HG02885 (cell line): ENCODE measurements around the gene LRRC27.
A peak's percentile ranks its signal among the peaks of the same experiment; 100 is the strongest.
"Not testable (repeated sequence)": the region's sequence is repeated elsewhere in the genome, so short reads cannot be mapped to it uniquely, and the experiment has no call there.

Source experiments
- ATAC-seq: cut with Tn5 transposase; IDR thresholded peaks from one replicate; pipeline ENCODE4 v1.9.1; 2021; ENCODE audit warnings: mild to moderate bottlenecking; ENCODE audit not compliant: unreplicated experiment, poor library complexity

LRRC27 gene

DNA sequence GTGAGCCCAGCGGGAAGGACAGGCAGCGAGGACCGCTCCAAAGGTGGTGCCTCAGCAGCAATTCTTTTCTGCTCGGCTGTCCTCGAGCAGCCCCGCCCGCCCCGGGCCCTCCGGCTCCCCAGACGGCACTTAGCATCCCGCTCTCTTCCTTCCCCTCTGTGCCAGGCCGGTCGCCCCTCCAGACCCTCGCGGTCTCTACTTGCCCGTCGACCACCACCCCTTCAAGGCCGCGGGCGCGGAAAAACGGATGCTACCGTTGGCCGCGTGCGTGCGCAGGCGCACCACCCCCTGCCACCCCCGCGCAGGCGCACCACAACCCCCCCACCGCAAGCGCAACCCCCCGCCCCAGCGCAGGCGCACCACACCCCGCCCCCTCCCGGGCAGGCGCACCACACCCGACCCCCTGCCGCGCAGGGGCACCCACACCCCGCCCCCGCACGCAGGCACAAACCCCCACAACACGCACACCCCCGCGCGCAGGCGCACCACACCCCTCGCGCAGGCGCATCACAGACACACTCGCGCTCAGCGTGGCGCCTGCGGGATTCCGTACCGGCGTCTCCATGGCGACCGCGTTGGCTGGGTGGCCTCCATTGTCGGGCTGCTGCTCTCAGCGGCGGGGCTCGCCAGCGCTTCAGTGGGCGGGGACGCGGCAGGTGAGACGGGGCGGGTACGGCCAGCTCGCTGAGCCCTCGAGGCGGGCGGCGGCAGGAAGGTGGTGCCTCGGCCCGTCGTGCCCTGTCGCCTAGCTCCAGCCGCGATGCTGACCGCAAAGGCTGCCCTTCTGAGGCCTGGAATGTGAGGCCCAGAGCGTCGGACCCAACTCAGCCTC lies at the start of gene LRRC27:
LRRC27 (plus strand) TSS at position 593 of the 832 bp plus-strand sequence. CDS start 1,332 bp downstream, outside the sequence.
- peak; percentile 78 for ATAC-seq

DNA sequence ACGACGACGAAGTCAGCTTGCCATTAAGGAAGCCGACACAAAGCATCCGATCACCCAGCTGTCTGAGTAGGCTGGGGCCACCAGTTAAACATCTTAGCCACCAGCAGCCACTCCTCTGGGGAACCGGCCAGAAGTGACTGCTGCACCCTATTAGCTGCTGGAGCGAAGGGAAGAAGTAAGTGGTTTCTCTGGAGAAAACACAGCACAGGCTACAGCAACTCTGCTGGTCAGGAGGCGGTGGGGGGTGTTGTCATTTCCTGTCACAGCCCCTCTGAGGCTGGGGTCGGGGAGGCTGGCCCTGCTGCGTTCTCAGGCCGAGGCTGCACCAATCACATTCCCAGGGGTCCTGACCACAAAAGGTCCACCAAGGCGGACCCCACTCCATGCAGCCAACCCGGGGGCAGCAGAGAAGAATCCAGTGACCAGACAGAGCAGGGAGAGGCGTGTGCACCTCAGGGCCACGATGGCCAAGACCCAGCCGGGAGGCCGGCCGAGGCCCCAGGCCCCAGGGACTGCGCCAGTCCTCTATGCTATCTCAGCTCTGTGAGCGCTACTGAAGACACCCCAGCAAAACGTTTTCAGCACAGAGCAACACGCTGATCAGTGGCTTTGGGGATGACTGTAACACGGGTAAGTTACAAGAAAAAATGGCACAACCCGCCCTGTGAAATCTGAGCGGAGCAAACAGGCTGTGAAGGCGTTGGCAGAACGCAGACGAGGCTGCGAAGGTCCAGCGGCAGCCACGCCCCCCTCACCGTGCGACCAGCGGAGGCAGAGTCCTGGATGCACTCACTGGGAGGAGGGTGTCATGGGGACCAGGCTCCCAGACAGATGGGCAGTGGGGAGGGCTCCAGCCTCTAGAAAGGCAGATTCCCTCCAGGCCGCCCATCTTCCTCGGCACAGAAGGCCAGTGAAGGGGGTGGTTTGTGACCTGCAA lies 49.1 kb upstream of the LRRC27 start:
- no peak for ATAC-seq

DNA sequence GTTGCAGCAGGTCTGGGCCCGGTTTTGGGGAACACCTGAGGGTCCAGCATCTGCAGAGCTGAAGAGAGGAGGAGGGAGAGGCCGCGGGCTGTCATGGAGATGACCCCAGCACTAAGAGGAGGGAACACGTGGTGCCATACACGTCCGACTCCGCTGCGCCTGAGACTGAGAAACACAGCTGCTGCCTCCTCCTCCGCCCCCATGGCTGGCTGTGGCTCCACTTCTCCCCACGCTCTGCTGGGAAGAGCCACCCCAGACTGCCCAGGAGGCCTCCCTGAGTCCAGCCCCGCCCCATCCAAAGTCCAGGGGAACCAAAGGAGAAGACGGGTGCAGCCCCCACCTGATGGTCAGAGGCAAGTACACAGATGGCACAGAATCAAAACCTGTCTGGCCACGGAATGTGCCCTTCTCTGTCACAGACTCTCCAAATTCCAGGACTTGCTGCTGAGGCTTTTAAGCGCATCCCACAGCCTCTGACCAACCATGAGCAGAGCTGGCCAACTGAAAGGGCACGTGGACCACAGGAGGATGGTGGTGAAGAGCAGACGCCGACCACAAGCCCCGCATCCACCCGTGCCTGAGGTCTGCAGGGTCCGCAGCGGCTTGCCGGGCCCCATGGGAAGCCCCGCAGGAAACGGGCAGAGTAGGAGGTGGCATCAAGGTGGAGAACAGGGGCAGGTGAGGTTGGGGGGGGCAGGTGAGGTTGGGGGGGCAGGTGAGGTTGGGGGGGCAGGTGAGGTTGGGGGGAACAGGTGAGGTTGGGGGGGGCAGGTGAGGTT lies 48.2 kb upstream of the LRRC27 start:
- no peak for ATAC-seq

DNA sequence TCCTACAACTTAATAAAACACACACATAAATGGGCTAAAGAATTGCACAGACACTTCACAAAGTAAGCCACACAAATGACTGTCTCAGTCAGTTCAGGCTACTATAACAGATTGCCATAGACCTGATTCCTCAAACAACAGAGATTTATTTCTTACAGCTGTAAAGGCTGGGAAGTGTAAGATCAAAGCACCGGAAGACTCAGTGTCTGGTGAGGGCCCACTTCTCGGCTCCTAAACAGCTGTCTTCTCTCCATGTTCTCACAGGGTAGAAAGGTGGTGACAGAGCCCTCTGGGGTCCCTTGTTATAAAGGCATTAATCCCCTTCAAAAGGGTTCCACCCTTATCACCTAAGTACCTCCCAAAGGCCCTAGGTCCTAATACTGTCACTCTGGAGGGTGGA lies 42.6 kb upstream of the LRRC27 start:
- no peak for ATAC-seq

DNA sequence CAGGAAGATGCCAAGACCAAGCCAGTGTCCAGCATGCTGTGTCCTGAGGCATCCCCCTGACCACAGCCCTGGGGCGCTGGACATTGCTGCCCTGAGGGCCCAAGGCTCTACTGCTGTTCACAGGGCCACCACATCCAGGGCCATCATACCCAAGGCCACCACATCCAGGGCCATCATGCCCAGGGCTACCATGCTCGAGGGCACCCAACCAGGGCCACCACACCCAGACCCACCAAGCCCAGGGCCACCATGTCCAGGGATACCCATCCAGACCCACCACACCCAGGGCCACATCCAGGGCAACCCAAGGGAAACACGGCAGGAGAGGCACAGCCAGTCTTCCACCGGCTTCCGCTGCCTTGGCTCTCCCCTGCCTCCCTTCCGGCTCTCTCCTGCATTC lies 41.4 kb upstream of the LRRC27 start:
- ATAC-seq, result no peak

DNA sequence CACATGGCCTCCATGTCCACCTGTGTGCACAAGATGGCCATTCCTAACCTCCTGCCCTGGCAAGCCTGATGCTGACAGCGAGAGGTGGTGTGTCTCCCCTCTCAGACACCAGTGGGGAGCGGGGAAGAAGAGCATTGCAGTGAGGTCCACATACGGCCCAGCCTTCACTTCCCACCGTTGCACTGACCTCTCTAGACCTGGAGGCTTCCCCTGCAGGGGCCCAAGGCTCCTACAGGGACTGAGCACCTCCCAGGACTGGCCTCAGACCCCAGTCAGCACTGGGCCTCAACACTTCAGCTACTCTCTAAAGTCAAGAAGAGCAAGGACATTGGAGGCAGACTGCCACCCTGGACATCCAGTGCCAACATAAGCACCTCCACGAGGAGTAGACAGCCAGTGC lies 40.2 kb upstream of the LRRC27 start:
- ATAC-seq, result no peak

DNA sequence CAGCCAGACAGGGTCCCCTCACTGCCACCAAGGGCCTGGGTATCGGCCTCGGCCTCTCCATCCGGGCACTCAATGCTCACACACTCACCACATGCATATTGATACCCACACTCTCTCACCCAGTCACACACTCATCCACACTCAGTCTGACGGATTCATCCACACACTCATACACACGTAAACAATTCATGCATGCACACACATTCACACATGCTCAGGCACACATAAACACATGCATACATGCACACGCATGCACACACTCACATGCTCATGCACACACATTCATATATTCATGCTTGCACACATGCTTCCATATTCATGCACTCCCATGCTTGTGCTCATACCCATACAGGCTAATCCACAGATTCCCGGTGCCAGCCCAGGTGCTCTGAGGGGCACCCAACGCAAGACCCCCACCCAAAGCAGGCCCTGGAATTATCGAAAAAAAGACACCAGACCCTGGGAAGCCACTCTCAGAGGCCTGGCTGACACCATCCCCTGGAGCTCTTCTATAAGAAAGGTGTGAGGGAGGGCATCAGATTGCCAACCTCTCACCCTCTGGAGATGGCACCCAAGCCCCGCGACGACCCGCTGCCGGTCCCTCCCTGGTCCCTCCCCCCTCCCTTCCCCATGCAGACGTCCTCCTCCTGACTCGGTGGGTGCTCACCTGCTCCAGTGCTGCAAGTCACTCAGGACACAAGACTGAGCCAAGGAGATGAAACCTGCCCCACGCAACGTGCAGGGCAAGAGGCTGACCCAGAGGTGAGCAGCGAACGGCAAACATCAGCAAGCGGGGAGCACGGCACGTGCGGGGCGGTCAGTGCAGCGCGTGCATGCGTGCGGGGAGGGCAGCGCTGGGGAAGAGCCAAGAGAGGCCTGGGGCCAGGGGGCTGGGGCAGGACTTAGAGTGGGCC lies 39.4 kb upstream of the LRRC27 start:
- ATAC-seq, result no peak

DNA sequence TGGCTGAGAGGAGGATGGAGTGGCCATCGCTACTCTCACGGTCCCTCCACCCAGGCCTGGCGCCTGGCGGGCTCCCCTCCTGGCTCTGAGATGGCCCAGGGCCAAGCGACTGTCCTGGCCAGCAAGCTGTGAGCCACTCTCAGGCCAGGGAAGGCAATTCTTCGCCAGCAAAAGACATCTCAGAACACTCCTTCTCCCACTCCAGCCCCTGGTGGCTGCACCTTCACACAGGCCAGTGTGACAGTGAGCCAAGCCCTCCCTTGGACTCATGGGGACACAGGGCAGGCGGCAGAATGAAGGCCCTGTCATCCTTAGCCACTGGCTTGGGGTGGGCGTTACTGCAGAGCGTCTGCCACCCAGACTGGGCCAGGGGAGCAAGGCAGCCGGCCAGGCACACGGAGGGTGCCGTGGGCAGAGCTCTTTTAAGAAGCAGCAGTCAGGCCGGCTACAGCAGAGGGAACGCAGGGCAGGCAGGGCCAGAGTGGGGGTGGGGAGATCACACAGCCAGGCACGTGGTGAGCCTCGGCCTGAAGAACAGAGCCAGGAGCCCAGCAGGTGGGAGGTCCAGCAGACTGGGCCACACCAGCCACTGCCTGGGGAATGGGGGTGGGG lies 38.7 kb upstream of the LRRC27 start:
- no peak for ATAC-seq

DNA sequence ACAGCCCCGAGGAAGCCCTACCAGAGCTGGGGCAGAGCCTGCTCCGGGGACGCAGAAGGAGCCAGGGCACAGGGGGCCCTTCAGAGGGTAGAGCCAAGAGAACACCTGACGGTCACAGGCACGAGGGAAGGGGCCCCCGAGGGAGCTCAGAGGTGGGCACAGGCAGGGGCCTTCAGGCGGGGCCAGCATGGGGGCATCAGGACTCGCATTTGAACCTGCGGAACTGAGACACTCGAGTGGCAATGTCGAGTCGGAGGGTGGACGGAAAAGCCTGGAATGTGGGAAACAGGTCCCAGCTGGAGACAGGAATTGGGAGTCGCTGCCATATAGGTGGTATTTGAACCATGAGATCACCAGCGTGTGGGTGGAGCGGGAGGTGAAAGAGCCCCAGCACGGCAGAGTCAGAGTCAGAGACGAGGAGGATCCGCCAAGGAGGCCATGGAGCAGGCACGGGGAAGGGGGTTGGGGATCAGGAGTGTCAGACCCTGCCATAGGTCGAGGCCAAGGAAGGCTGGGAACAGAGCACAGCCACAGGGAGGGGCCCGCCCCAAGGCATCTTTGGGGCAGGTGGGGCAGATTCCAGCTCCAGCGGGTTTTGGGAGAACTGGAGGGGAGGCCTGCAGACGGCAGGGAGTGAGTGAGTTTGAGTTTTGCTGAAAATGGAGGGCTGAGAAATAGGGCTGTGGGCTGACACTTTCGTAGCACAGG lies 38.0 kb upstream of the LRRC27 start:
- ATAC-seq, result no peak

DNA sequence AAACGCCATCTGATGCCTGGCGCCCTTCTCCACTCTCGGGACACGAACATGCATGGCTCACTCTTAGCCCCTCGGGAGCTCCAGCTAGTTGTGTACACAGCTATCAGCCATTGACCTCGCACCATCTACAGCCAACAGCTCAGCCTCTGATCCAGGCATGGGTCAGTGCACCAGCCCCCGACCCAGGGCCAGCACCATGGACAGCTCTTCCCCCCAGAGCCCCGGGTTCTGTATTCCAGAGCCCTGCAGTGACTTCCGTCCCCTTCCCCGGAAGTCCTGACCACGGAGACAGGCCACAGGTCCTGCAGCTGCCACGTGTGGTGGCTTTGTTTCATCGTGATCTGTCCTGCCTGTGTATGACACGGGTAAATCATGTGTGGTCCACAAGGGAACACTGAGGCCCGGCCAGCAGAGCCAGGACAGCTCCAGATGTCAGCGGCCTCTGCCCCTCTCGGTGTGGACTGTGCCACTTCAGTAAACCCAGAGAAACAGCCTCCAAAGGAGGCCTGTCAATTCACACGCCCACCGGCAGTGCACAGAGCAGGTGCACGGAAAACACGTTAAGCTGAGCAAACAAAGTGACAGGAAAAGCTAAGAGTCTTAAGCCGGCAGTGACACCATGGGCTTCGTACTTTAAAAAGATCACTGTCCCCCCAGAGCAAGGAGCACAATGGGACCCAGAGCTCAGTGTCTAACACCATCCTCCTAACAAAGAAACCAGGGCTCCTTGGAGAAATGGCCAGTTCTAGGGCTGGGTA lies 37.3 kb upstream of the LRRC27 start:
- ATAC-seq, result no peak

DNA sequence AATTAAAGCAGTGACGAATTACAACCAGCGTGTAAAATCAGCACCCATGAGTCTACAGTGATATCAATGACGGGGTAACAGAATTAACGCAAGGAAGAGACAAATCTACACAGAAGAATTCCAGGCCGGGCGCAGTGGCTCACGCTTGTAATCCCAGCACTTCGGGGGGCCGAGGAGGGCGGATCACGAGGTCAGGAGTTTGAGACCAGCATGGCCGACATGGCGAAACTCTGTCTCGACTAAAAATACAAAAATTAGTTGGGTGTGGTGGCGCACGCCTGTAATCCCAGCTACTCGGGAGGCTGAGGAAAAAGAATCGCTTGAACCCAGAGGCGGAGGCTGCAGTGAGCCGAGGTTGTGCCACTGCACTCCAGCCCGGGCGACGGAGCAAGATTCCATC lies 36.5 kb upstream of the LRRC27 start:
- ATAC-seq, result not testable (repeated sequence)

DNA sequence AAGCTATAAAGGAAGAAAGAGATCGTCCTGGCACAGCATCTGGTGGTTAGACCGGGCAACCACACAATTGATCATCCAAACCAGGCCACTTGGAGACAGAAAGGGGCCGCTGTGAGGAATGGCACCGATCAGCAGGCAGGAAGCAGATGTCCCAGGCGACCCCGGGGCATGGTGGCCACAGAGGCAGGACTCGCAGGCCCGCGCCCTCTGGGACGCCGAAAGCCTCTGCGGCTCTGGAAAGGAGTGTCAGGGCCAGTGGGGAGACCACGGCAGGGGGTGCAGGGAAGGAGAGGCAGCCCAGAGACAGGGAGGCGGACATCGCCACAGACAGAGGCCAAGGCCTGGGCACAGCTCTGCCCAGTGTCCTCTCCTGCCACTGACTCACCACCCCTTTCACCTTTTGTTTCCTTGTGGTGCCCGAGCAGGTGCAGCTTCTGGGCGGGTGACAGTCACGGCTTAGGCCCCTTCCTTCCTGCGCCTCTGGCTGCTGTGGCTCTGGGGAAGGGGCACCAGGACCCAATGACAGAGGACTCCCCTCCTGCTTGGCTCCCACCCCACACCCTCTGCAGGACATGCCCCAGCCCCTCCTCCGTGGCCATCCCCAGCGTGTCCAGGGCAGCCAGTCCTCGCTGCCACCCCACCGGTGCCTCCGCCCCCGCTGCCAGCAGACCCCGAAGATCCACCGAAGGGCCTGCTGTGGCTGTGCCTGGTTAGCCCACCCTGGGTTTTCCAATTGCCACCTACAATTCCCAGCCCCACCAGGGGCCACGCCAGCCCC lies 35.1 kb upstream of the LRRC27 start:
- ATAC-seq, result no peak

DNA sequence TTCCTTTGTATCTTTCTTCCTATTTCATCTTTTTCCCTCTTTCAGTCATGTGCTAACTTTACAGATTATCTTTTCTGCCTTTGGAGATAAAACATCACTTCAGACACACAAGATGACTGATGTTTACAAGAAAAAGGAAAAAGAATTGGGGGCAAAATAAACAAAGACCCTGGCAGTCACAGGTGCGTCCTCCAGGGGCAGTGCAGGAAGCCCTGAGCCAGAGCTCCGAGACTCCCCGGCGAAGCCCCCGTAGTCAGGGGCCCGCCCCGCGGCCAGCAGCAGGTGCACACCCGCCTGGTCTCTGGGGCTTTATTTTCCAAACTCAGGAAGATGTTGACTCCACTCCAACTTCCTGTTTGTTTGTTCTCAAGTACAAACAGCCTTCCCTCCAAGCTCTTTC lies 34.5 kb upstream of the LRRC27 start:
- ATAC-seq, result no peak

DNA sequence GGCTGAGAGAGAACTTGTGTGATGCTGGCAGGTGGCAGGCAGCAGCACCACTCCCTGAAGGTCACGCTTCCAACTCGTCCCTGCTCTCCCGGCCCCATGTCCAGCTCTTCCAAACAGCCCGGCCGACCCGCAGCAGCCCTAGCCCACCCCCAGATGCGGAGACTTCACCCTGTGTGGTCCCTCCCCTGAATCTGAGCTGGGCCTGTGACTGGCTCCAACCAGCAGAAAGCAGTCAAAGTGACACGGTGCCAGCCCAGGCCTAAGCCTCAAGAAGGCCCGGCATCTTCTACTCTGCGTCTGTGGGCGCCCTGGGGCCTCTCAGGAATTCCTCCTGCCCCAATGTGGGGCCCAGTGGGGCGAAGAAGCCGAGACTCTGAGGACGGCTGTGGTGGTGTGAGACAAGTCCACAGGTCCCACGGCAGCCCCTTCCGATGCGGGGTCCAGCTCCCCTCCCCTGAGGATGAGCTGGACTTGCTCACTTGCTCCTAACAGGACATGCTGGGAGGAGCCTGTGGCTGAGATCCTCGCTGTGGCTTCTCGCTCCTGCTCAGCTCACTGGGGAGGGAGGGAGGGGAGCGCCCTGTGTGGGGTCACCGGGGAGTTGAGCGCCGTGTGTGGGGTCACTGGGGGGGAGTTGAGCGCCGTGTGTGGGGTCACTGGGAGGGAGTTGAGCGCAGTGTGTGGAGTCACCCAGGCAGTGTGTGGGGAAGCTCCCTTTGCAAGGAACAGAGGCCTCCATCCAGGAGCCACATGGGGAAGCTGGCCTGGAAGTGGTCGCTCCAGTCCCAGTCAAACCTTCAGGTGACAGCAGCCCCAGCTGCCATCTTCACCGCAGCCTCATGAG lies 33.7 kb upstream of the LRRC27 start:
- no peak for ATAC-seq

DNA sequence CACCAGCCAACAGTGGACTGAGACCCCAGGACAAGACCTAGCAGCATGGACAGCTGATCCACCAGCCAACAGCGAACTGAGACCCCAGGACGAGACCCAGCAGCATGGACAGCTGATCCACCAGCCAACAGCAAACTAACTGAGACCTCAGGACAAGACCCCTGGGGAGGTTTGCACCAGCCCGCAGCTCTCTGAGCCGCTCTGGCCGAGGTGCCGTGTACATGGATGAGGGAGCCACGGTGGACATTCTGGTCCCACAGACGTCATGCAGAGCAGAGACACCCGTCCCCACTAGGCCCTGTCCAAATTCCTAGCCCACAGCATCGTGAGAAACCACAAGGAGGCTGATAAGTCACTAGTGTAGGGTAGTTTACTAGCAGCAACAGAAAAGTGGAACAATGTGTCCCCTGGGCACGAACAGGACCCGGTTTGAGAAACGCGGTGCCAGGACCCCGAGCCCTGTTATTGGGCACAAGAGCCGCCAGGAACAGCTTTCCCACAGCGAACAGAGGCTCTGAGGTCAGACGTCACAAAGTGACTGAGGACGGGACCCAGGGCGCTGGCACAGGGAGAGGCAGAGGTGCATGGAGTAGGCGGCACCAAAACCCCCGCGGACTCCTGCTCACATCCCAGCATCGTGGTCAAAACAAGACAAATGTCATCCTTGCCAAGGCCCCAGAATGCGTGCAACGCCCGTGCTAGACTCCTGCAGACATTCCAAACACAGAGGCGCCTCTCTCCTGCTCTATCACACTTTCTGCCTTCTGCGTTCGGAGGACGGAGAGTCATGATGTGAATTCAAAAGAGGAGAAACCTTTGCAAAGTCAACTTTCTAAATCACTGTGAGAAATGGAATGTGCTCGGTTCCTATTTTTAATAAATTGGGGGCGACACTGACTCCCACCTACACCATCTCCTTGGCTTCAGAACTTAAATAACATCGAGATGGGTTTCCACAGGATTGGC lies 32.3 kb upstream of the LRRC27 start:
- ATAC-seq, result no peak
